H1 (cell line): ENCODE measurements around the gene HHIP. TPM values are rescaled to one million over a fixed set of nuclear protein-coding genes. Genes with fewer than 3 reads are reported as not detected.

Source experiments
- GTF2F1 ChIP-seq: IDR thresholded peaks from 2 replicates; pipeline ENCODE4 v1.6.1; 2012; ENCODE audit warnings: low read depth, low read length, improper control_type of control experiment, borderline replicate concordance
- KDM1A ChIP-seq: fragments of 200-600, 300-600 bp; sonication (generic); IDR thresholded peaks from 2 replicates; pipeline ENCODE4 v1.7.1; 2016; ENCODE audit warnings: mild to moderate bottlenecking, low read length, borderline replicate concordance
- NANOG ChIP-seq: IDR thresholded peaks from 2 replicates; pipeline ENCODE4 v1.6.1; 2011; ENCODE audit warnings: low read length, low read depth, mild to moderate bottlenecking, inconsistent platforms; ENCODE audit not compliant: insufficient read depth, poor library complexity, severe bottlenecking
- TCF12 ChIP-seq: IDR thresholded peaks from 2 replicates; pipeline ENCODE4 v1.6.1; 2011; ENCODE audit warnings: low read depth, mild to moderate bottlenecking, low read length
- polyA plus RNA-seq, 7 experiments: library from polyadenylated mRNA; depleted of rRNA in 3 of 7; stranded (reverse) in 5 of 7; unstranded in 2 of 7; fragments of >200 nt in 5 of 7; fragments of 200-250 nt in 2 of 7; gene quantifications; 1 replicate in 5 of 7; 2 replicates in 1 of 7; 4 replicates in 1 of 7; pipeline versions ENCODE4 v1.2.1 to v1.2.3, GENCODE V29; 2011 to 2013; ENCODE audit warnings: missing spikeins in 2 of 7, mixed read lengths in 2 of 7
- total RNA-seq: library from RNA; stranded (reverse); fragmentation: NEBNext Ultra II Directional; extraction: Animal tissue kit (Norgen Biotek cat#: 25700); gene quantifications from 2 replicates; pipeline ENCODE4 v1.2.1, GENCODE V29; 2021
- TF ChIP-seq, protein P1 (sequence below): IDR thresholded peaks from 2 replicates; pipeline ENCODE4 v1.6.1; 2011; ENCODE audit warnings: low read length, improper control_type of control experiment

The HHIP gene
- total and polyA plus RNA-seq, 2 of the 8 experiments (the other 6 are each of a cell fraction or from before 2014, with no cell fraction given), result 0.05 to 1.3 TPM

DNA sequence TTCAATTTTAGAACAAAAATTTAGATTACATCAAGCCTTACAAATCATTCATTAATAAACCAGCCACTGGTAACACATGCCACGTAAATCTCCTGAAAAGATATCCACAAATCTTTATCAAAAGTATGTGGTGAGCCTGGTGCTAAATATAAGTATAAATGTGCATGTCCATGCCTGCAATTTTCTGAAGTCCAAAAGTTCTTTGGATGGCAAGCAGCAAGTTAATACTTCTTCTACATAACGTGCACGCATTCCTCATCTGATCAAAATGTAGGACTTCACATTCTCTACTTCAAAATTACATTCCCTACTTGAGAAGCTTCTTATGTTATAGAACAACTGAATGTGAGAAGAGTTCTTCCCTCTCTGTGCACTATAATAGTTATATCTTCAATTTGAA is 49.8 kb downstream of the HHIP start (continued):
- TF ChIP-seq GTF2F1 (no peak), KDM1A (no peak), TCF12 (no peak), NANOG (no peak)
- TF ChIP-seq, protein P1, sequence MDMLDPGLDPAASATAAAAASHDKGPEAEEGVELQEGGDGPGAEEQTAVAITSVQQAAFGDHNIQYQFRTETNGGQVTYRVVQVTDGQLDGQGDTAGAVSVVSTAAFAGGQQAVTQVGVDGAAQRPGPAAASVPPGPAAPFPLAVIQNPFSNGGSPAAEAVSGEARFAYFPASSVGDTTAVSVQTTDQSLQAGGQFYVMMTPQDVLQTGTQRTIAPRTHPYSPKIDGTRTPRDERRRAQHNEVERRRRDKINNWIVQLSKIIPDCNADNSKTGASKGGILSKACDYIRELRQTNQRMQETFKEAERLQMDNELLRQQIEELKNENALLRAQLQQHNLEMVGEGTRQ, result no peak
